DND-41 (cell line): ENCODE measurements around the gene GGT5.

Source experiments
- EZH2 ChIP-seq: IDR thresholded peaks from 3 replicates; pipeline ENCODE4 v1.6.1; 2012; ENCODE audit warnings: borderline replicate concordance, low read depth, mild to moderate bottlenecking, moderate library complexity, low read length, inconsistent platforms; ENCODE audit not compliant: severe bottlenecking
- TF ChIP-seq, protein P1 (sequence below): IDR thresholded peaks from 2 replicates; pipeline ENCODE4 v1.5.1; 2012; ENCODE audit warnings: borderline replicate concordance, low read length, moderate library complexity, mild to moderate bottlenecking; ENCODE audit not compliant: poor library complexity, severe bottlenecking; ENCODE audit errors: extremely low read depth

- TF ChIP-seq, protein P1, sequence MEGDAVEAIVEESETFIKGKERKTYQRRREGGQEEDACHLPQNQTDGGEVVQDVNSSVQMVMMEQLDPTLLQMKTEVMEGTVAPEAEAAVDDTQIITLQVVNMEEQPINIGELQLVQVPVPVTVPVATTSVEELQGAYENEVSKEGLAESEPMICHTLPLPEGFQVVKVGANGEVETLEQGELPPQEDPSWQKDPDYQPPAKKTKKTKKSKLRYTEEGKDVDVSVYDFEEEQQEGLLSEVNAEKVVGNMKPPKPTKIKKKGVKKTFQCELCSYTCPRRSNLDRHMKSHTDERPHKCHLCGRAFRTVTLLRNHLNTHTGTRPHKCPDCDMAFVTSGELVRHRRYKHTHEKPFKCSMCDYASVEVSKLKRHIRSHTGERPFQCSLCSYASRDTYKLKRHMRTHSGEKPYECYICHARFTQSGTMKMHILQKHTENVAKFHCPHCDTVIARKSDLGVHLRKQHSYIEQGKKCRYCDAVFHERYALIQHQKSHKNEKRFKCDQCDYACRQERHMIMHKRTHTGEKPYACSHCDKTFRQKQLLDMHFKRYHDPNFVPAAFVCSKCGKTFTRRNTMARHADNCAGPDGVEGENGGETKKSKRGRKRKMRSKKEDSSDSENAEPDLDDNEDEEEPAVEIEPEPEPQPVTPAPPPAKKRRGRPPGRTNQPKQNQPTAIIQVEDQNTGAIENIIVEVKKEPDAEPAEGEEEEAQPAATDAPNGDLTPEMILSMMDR: no peak
- TF ChIP-seq EZH2: no peak
Measured at GRCh38 chr22:24291515-24292201, 46.8 kb upstream of the GGT5 start.
